ENCODE results near the gene KDM4B.

Gene KDM4B

DNA sequence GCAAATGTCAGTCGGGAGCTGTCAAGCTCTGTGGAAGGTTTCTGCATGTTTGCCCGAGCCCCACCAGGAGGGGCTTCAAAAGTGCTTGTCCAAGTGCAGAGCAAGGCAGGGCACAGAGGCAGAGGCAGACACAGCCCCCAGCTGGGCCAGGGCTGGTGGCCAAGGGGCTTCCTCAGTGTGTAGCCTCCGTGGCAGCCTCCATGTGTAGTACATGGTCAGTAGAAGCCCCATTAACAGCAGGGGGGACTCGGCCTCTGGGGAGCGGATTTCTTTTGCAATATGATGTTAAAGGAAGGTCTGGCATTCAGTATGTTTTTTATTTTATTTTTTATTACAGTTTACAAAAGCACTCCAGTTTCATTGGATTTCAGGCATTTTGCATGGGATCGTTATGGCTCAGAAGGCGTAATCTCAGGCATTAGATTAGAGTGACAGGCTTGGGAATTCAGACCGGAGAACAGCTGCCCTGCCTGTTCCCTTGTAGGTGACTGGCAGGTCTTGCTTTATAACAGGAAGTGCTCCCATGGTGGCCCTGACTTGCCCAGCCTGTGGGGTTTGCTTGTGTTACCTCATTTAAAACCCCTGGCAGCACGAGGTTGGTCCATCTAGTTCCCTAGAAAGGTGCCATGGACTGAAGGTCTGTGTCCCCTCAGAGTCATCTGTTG, 129.2 kb downstream of the KDM4B start:
- H3K4me3 ChIP-seq (ENCODE audit: low read length), result no peak overlapping the region
- no peak for TF ChIP-seq ZNF274 (IDR thresholded peaks at IDR 0.05; ENCODE audit: low read depth, low read length)

DNA sequence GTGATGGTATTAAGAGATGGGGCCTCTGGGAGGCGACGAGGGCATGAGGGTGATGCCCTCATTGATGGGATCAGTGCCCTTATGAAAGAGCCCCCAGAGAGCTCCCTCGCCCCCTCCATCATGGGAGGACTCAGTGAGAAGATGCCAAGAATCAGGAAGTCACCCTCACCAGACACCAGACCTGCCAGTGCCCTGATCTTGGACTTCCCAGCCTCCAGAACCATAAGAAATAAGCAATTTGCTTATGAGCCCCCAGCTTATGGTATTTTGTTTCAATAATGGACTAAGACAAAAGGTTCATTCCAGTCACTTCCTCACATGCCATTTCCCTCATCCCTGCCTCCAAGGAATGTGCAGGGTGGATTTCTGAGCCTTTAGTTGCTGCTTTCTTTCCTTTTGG, 129.7 kb downstream of the KDM4B start:
- H3K4me3 ChIP-seq (ENCODE audit: low read length), result no peak overlapping the region
- no peak for TF ChIP-seq ZNF274 (IDR thresholded peaks at IDR 0.05; ENCODE audit: low read depth, low read length)

DNA sequence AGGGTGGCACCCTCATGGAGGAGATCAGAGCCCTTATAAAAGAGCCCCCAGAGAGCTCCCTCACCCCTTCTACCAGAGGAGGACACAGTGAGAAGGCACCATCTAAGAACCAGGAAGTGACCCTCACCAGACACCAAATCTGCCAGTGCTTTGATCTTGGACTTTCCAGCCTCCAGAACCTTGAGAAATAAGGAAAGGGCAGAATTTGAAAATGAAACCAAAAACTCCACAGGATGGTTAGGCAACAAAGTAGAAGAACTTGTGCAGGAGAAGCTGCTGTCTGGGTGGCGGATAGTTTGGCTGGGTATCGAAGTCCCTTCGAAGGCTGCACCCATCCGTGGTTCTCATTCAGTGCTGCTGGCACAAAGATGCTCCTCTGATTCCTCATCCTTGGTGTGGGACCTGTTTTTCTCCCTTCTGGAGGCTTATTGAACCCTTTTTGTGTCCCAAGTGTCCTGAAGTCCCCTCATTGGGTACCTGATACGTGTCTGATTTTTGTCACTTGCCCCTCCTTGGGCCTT, 130.8 kb downstream of the KDM4B start:
- no peak overlapping the region for H3K4me3 ChIP-seq (ENCODE audit: low read length)
- no peak for TF ChIP-seq ZNF274 (IDR thresholded peaks at IDR 0.05; ENCODE audit: low read depth, low read length)

DNA sequence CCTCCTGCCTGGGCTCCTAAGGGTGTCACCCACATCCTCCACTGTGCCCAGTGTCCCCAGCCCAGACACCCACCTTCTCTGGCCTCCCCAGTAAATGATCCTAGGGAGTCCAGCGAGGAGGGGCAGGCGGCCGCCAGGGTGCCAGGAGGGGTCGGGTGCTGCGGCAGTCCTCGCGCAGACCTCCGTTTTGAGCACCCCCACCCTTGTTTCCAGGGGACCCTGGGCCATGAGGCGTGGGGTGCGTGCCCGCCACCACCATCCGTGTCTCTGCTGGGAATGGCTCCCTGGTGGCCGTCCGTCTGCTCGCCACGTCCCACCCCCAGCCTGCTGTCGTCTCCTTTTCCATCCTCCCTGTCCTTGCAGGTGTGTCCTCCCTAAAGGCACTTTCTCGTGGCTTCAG, 133.0 kb downstream of the KDM4B start:
- no peak overlapping the region for H3K4me3 ChIP-seq (ENCODE audit: low read length)
- no peak for TF ChIP-seq ZNF274 (IDR thresholded peaks at IDR 0.05; ENCODE audit: low read depth, low read length)

DNA sequence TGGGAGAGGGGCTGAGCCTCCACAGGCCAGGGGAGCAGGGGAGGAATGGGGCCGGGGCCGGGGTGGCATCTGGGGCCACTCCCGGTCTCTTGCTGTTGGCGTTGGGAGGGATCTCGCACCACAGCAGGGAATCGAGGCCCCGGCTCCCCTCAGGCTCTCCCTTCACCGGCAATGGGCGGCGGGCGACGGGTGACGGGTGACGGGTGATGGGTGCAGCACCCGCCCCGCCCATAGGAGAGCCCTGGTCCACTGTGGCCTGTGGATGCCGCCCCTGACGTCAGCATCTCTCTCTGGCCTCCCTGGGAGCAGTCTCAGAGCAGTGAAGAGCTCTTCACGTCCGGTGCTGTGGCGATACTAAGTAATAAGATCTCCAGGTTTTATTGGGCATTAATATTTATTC, 133.6 kb downstream of the KDM4B start:
- H3K4me3 ChIP-seq (ENCODE audit: low read length), result no peak overlapping the region
- no peak for TF ChIP-seq ZNF274 (IDR thresholded peaks at IDR 0.05; ENCODE audit: low read depth, low read length)

DNA sequence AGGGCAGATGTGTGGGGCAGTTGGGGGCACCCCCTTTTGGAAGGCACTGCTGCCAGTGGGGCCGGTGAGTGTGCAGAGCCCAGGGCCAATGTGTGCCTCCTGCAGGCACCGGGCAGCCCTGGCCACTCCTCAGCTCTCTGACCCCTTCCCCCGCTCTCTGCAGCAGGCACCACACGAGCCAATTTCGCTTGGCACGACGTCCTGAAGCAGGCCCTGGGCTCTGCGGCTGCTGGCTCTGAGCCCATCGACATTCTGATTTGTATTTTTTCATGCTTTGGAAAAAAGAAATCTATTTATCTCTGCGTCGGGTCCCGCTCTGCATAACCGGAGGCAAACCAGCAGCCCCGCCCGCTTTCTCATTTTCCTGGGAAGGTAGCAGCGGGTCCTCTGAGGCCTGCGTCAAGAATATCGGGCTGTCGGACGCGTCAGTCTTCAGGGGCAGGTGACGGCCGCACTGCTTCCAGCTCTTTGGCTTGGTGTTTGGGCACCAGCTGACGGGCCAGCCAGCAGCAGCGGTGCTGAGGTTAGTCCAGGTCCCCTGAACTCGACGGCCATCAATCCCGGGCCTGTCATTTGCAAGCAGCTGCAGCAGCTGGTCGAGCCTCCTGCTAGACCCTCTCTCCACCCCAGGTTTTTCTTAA, 134.3 kb downstream of the KDM4B start:
- TF ChIP-seq ZNF274 (IDR thresholded peaks at IDR 0.05; ENCODE audit: low read depth, low read length), result no peak
- H3K4me3 ChIP-seq (ENCODE audit: low read length), result no peak overlapping the region

DNA sequence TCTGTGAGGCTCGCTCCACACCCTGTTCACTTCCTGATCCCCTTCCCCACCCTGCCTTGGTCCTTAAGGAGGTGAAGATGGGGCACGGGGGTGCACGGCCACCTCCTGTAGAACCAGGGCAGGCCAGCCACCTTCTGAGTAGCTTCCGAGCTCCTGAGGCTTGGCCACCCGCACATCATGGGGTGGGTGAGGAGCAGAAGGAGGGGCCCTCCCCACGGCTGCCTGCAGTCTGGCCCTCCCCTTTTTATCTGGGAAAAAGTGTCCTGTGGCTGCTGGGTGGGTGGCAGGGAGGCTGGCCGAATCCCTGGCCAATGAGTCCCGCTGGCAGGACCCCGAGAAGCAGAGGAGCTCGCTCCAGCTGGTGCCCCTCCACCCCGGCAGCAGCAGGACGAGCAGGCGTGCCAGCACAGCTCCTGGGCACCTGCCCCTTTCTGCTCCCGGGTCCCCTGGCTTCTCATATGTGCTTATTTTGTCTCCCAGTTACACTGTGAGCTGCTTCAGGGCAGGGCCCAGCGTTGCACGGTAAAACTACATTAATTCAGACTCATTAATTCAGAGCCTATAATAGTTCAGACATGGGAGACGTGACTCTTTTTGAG, 135.0 kb downstream of the KDM4B start:
- TF ChIP-seq ZNF274 (IDR thresholded peaks at IDR 0.05; ENCODE audit: low read depth, low read length), result no peak
- no peak overlapping the region for H3K4me3 ChIP-seq (ENCODE audit: low read length)

DNA sequence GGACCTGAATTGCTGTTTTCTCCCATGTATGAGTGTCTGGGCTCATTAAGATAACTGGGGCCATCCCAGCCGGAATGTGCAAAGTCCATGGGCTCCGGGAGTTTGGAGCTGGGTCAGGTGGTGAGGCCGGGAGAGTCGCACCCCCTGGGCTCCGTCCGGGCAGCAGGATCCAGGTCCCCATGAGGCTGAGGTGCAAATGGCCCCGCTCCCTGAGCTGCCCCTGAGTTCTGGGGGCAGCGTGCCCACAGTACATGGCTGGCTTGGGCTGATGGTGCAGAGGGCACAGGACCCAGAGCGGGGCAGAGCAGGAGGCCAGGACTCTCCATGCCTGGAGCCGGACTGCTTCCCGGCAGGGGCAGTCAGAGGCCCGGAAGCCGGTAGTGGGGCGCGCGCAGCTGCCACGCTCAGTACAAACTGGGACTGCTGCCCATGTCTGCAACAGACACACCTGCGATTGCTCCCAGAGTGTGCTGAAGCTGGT, 136.0 kb downstream of the KDM4B start:
- no peak for TF ChIP-seq ZNF274 (IDR thresholded peaks at IDR 0.05; ENCODE audit: low read depth, low read length)
- H3K4me3 ChIP-seq (ENCODE audit: low read length), result no peak overlapping the region

DNA sequence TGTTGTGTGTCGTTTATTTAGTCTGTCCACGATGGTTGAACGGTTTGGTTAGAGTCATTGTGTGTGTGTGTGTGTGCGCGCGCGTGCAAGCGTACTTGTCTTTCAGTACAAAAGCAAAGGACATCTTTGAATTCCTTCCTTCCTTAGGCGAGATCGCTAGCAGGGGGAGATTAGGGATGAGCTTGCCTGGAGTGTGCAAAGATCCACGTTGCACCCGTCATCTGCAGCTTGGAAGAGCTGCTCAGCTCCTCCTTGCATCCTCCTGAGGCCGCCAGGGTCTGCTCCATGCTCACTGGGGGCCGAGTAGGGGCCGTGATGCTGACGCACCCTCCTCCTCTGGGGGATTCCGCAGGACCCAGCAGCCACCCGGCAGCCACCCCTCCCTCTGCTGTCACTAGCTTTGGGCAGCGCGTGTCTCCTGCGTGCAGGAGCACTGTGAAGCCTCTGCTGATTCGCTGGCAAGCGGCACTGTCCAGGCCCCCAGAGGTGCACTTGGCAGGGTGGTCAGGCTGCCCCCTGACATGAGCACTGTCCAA, 137.3 kb downstream of the KDM4B start:
- no peak for TF ChIP-seq ZNF274 (IDR thresholded peaks at IDR 0.05; ENCODE audit: low read depth, low read length)
- H3K4me3 ChIP-seq (ENCODE audit: low read length), result no peak overlapping the region

DNA sequence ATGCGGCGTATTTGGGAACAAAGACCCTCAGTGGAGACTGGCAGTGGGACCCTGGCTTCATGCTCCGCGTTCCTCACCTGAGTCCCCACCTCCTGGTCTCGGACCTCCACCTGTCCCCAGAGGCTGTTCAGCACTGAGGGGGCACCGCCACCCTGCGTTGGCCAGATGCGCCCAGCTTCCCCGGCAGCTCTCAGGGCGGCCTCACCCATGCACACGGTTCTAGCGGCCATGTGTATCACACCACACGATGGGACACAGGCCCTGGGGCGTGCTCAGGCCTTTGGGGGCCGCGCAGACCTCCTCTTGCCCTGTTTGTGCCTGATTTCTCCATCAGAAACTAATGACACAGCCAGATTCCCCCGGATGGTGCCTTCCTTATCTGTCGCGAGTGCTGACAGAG, 138.1 kb downstream of the KDM4B start:
- H3K4me3 ChIP-seq (ENCODE audit: low read length), result no peak overlapping the region
- TF ChIP-seq ZNF274 (IDR thresholded peaks at IDR 0.05; ENCODE audit: low read depth, low read length), result no peak

DNA sequence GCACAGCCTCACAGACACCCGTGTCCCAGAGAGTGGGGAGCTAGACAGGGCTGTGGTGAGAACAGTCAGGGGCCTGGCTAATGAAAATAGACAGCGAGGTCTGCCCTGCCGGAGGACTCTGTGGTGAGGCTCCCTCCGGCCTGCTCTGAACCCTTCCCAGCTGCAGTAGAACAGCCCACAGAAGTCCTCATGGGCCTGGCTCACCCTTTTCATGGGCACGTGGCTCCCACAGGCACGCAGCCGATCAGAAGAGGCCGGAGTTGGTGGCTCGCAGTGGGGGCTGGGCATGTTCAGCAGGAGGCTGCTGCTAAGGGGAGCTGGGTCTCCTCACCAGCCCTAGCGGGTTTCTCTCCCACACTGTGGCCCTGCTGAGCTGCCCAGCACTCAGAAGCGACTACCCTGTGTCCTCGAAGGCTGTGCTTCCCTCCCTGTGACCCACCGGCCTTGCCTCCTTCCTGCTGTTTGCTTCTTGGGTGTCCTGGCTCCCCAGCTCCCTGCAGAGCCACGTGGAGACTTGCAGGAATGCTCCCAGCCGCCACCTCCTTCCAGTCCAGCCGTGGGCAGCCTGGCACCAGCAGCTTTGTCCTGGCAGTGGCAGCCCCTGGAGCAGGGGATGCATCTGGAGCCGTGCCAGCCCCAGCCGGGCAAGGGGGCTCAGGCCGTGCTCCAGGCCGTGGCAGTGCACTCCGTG, 138.7 kb downstream of the KDM4B start:
- no peak for TF ChIP-seq ZNF274 (IDR thresholded peaks at IDR 0.05; ENCODE audit: low read depth, low read length)
- H3K4me3 ChIP-seq (ENCODE audit: low read length), result no peak overlapping the region

DNA sequence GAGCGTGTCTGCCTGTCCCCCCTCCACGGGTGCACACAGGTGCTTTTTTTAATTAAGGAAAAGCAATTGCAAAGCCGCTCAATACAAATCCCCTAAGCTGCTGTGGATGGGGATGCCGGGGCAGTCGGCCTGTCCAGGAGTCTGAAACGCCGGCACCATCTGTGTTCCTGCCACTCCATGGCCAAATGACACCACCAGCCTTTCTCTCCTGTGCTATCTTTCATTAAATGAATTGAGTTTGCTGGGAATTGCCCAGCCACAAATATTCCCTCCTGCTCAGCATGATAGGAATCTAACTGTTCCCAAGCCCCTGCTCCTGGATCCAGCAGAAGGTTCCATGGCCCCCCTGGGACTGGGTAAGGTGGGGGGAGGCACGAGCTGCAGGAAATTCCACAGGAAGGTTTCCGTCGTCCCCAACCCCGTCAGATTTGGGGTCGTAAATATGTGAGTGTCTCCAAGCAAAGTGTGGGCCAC, 139.2 kb downstream of the KDM4B start:
- no peak overlapping the region for H3K4me3 ChIP-seq (ENCODE audit: low read length)
- no peak for TF ChIP-seq ZNF274 (IDR thresholded peaks at IDR 0.05; ENCODE audit: low read depth, low read length)

DNA sequence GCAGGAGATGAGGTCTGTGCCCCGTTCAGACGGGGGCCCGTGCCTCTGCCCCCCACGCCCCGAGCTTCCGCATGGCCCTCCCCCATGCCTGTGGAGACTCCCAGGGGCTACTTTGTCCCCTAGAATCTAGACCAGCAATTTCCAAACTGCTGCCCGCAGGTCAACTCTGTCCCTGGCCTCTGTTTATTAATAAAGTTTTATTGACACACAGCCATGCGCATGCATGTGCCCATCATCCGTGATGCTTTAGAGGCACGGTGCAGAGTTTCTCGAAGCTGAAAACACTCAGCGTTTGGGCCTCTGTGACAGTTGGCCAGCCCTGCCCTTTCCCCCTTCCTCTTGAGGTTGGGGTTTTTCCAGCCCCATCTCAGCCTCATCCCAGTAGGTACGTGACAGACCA, 140.0 kb downstream of the KDM4B start:
- no peak for TF ChIP-seq ZNF274 (IDR thresholded peaks at IDR 0.05; ENCODE audit: low read depth, low read length)
- no peak overlapping the region for H3K4me3 ChIP-seq (ENCODE audit: low read length)

DNA sequence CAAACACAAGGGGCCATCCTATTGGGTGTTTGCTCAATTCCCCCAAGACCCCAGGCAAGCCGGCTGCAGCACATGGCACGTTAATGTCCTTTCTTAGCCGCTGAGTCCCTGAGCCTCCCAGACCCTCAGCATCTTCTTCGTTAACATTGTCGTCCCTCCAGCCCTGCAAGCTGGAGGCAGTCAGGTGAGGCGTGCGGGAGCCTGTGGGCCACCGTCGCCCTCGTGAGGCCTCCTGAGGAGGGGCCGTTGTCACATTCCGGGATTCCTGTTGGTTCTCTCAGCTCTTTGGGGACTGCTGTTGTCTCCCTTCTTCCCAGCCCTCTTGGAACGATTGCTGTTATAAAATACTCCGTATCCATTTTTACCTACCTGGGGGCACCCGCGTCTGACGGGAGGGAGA, 140.6 kb downstream of the KDM4B start:
- no peak overlapping the region for H3K4me3 ChIP-seq (ENCODE audit: low read length)
- no peak for TF ChIP-seq ZNF274 (IDR thresholded peaks at IDR 0.05; ENCODE audit: low read depth, low read length)
